ENCODE measurements around the gene RNF157. TPM values are rescaled to one million over a fixed set of nuclear protein-coding genes. Genes with fewer than 3 reads are reported as not detected.

RNF157 gene
- total RNA-seq, 1 experiment from 2014 or later: 11.2 TPM

DNA sequence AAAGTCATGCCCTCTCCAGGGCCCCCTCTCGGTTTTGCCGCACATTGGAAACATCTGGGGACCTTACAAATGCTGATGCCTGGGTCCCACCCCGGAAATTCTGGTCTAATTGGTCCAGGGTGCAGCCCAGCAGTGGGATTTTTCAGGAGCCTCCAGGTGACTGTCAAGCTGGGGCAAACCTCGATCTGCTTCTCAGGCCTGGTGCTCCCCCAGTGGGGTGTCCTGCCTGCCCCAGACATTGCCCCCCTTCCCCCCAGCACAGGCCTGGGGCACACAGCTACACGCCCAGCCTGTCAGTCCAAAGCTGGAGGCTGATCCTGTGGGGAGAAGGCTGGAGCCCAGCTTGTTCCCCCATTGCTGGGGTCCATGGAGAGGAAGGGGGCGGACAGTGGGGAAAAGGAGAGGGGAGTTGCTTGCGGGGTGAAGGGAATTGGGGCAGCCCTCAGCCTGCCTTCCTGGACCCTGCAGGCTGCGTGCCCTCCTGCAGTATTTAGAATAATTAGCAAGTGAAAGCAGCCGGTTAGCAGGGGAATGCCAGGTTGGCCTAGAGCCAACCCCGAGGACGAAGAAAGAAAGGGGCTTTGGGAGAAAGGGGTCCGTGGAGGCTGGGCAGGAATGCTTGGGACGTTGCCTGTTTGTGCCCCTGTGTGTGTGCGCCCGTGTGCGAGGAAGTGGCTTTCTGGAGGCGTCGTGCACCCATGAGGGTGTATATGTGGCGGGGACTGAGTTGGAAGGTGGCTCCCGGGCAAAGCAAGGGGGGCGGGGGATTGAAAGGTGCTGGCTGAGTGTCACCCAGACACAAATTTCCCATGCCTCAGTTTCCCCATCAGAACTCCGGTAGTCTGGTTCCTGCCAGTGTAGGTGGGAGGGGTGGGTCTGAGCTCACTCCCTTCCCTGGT, 105.1 kb downstream of the RNF157 start (continued):
- TF ChIP-seq FOXJ3 (CRISPR knock-in tag; IDR thresholded peaks at IDR 0.05; ENCODE audit: borderline replicate concordance) (no peak), NFATC4 (CRISPR knock-in tag; IDR thresholded peaks at IDR 0.05) (no peak), ZNF232 (CRISPR knock-in tag; IDR thresholded peaks at IDR 0.05) (no peak), JUN (CRISPR knock-in tag; IDR thresholded peaks at IDR 0.05) (no peak), ZNF219 (CRISPR knock-in tag; IDR thresholded peaks at IDR 0.05; ENCODE audit: borderline replicate concordance) (peak; percentile 56; the same call in 1 of the 2 replicates), ETV6 (CRISPR knock-in tag; IDR thresholded peaks at IDR 0.05) (no peak), SOX15 (CRISPR knock-in tag; IDR thresholded peaks at IDR 0.05) (no peak), ZNF423 (CRISPR knock-in tag; IDR thresholded peaks at IDR 0.05) (peak; percentile 87), NFYB (CRISPR knock-in tag; conservative IDR thresholded peaks at IDR 0.05; ENCODE audit: low read depth) (no peak), FOXP1 (CRISPR knock-in tag; IDR thresholded peaks at IDR 0.05; ENCODE audit: borderline replicate concordance) (0 out of 2 replicates have a peak, but pooled peaks have one; percentile 36), FOXK1 (CRISPR knock-in tag; IDR thresholded peaks at IDR 0.05) (peak; percentile 10; the same call in 1 of the 2 replicates), SMAD4 (CRISPR knock-in tag; IDR thresholded peaks at IDR 0.05) (no peak), TP53 (CRISPR knock-in tag; IDR thresholded peaks at IDR 0.05) (no peak)
- TF ChIP-seq, protein P1, sequence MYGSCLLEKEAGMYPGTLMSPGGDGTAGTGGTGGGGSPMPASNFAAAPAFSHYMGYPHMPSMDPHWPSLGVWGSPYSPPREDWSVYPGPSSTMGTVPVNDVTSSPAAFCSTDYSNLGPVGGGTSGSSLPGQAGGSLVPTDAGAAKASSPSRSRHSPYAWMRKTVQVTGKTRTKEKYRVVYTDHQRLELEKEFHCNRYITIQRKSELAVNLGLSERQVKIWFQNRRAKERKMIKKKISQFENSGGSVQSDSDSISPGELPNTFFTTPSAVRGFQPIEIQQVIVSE (CRISPR knock-in tag; IDR thresholded peaks at IDR 0.05; ENCODE audit: borderline replicate concordance): no peak
- TF ChIP-seq, protein P2, sequence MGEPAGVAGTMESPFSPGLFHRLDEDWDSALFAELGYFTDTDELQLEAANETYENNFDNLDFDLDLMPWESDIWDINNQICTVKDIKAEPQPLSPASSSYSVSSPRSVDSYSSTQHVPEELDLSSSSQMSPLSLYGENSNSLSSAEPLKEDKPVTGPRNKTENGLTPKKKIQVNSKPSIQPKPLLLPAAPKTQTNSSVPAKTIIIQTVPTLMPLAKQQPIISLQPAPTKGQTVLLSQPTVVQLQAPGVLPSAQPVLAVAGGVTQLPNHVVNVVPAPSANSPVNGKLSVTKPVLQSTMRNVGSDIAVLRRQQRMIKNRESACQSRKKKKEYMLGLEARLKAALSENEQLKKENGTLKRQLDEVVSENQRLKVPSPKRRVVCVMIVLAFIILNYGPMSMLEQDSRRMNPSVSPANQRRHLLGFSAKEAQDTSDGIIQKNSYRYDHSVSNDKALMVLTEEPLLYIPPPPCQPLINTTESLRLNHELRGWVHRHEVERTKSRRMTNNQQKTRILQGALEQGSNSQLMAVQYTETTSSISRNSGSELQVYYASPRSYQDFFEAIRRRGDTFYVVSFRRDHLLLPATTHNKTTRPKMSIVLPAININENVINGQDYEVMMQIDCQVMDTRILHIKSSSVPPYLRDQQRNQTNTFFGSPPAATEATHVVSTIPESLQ (CRISPR knock-in tag; IDR thresholded peaks at IDR 0.05): no peak
- TF ChIP-seq, protein P3, sequence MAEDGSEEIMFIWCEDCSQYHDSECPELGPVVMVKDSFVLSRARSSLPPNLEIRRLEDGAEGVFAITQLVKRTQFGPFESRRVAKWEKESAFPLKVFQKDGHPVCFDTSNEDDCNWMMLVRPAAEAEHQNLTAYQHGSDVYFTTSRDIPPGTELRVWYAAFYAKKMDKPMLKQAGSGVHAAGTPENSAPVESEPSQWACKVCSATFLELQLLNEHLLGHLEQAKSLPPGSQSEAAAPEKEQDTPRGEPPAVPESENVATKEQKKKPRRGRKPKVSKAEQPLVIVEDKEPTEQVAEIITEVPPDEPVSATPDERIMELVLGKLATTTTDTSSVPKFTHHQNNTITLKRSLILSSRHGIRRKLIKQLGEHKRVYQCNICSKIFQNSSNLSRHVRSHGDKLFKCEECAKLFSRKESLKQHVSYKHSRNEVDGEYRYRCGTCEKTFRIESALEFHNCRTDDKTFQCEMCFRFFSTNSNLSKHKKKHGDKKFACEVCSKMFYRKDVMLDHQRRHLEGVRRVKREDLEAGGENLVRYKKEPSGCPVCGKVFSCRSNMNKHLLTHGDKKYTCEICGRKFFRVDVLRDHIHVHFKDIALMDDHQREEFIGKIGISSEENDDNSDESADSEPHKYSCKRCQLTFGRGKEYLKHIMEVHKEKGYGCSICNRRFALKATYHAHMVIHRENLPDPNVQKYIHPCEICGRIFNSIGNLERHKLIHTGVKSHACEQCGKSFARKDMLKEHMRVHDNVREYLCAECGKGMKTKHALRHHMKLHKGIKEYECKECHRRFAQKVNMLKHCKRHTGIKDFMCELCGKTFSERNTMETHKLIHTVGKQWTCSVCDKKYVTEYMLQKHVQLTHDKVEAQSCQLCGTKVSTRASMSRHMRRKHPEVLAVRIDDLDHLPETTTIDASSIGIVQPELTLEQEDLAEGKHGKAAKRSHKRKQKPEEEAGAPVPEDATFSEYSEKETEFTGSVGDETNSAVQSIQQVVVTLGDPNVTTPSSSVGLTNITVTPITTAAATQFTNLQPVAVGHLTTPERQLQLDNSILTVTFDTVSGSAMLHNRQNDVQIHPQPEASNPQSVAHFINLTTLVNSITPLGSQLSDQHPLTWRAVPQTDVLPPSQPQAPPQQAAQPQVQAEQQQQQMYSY (CRISPR knock-in tag; IDR thresholded peaks at IDR 0.05): no peak
- TF ChIP-seq, protein P4, sequence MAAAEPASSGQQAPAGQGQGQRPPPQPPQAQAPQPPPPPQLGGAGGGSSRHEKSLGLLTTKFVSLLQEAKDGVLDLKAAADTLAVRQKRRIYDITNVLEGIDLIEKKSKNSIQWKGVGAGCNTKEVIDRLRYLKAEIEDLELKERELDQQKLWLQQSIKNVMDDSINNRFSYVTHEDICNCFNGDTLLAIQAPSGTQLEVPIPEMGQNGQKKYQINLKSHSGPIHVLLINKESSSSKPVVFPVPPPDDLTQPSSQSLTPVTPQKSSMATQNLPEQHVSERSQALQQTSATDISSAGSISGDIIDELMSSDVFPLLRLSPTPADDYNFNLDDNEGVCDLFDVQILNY (CRISPR knock-in tag; IDR thresholded peaks at IDR 0.05): no peak
- TF ChIP-seq, protein P5, sequence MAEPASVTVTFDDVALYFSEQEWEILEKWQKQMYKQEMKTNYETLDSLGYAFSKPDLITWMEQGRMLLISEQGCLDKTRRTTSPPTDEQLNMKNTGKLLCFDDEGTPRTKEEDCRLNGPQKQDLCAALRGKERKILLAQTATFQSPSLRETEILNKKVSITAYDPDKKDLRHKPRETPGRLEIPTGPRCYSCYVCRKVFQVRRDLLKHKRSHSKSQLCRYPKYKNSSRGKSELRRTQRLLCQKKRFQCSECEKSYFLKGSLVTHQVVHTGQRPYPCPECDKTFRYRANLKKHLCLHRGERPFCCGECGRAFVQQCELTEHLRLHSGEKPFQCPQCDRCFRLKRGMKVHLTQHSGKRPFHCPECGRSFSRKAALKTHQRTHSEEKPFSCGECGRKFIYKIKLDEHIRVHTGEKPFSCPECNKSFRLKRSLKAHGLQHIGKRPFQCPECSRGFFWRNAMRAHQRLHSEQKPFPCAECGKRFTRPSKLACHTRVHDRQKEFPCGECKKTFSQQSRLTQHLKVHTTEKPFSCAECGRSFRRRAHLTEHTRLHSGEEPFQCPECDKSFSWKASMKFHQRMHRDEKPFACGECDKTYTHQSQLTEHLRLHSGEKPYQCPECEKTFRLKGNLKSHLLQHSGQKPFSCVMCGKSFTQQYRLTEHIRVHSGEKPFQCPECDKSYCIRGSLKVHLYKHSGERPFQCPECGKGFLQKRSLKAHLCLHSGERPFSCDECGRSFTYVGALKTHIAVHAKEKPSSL (CRISPR knock-in tag; conservative IDR thresholded peaks at IDR 0.05): no peak
- TF ChIP-seq, protein P6, sequence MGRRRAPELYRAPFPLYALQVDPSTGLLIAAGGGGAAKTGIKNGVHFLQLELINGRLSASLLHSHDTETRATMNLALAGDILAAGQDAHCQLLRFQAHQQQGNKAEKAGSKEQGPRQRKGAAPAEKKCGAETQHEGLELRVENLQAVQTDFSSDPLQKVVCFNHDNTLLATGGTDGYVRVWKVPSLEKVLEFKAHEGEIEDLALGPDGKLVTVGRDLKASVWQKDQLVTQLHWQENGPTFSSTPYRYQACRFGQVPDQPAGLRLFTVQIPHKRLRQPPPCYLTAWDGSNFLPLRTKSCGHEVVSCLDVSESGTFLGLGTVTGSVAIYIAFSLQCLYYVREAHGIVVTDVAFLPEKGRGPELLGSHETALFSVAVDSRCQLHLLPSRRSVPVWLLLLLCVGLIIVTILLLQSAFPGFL (CRISPR knock-in tag; IDR thresholded peaks at IDR 0.05; ENCODE audit: borderline replicate concordance): no peak
- TF ChIP-seq, protein P7, sequence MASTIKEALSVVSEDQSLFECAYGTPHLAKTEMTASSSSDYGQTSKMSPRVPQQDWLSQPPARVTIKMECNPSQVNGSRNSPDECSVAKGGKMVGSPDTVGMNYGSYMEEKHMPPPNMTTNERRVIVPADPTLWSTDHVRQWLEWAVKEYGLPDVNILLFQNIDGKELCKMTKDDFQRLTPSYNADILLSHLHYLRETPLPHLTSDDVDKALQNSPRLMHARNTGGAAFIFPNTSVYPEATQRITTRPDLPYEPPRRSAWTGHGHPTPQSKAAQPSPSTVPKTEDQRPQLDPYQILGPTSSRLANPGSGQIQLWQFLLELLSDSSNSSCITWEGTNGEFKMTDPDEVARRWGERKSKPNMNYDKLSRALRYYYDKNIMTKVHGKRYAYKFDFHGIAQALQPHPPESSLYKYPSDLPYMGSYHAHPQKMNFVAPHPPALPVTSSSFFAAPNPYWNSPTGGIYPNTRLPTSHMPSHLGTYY (CRISPR knock-in tag; IDR thresholded peaks at IDR 0.05): no peak
- TF ChIP-seq, protein P8, sequence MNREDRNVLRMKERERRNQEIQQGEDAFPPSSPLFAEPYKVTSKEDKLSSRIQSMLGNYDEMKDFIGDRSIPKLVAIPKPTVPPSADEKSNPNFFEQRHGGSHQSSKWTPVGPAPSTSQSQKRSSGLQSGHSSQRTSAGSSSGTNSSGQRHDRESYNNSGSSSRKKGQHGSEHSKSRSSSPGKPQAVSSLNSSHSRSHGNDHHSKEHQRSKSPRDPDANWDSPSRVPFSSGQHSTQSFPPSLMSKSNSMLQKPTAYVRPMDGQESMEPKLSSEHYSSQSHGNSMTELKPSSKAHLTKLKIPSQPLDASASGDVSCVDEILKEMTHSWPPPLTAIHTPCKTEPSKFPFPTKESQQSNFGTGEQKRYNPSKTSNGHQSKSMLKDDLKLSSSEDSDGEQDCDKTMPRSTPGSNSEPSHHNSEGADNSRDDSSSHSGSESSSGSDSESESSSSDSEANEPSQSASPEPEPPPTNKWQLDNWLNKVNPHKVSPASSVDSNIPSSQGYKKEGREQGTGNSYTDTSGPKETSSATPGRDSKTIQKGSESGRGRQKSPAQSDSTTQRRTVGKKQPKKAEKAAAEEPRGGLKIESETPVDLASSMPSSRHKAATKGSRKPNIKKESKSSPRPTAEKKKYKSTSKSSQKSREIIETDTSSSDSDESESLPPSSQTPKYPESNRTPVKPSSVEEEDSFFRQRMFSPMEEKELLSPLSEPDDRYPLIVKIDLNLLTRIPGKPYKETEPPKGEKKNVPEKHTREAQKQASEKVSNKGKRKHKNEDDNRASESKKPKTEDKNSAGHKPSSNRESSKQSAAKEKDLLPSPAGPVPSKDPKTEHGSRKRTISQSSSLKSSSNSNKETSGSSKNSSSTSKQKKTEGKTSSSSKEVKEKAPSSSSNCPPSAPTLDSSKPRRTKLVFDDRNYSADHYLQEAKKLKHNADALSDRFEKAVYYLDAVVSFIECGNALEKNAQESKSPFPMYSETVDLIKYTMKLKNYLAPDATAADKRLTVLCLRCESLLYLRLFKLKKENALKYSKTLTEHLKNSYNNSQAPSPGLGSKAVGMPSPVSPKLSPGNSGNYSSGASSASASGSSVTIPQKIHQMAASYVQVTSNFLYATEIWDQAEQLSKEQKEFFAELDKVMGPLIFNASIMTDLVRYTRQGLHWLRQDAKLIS (CRISPR knock-in tag; IDR thresholded peaks at IDR 0.05; ENCODE audit: borderline replicate concordance): no peak
